Vagina (tissue), 2 donors: ENCODE results near the gene SLC39A11.

Experiments
- POLR2AphosphoS5 ChIP-seq, 2 donors: sonication (generic); formaldehyde crosslinking; IDR thresholded peaks; one replicate each; pipeline ENCODE4 v1.9.0; 2017; ENCODE audit warnings: antibody characterized with exemption in 2 of 2, mild to moderate bottlenecking in 2 of 2, low read depth in 1 of 2; ENCODE audit not compliant: insufficient read depth in 1 of 2
- TF ChIP-seq, protein P1 (sequence below), 3 experiments: fragments of 450-650 bp in 2 of 3; fragments of 200-600 bp in 1 of 3; sonication (generic) in 1 of 3; IDR thresholded peaks; one replicate each; pipeline ENCODE4 v1.5.1; 2017 to 2019; ENCODE audit warnings: antibody characterized with exemption in 3 of 3, mild to moderate bottlenecking in 2 of 3, moderate library complexity in 2 of 3

- TF ChIP-seq, protein P1, sequence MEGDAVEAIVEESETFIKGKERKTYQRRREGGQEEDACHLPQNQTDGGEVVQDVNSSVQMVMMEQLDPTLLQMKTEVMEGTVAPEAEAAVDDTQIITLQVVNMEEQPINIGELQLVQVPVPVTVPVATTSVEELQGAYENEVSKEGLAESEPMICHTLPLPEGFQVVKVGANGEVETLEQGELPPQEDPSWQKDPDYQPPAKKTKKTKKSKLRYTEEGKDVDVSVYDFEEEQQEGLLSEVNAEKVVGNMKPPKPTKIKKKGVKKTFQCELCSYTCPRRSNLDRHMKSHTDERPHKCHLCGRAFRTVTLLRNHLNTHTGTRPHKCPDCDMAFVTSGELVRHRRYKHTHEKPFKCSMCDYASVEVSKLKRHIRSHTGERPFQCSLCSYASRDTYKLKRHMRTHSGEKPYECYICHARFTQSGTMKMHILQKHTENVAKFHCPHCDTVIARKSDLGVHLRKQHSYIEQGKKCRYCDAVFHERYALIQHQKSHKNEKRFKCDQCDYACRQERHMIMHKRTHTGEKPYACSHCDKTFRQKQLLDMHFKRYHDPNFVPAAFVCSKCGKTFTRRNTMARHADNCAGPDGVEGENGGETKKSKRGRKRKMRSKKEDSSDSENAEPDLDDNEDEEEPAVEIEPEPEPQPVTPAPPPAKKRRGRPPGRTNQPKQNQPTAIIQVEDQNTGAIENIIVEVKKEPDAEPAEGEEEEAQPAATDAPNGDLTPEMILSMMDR (IDR thresholded peaks at IDR 0.05): no peak
- no peak for TF ChIP-seq POLR2AphosphoS5 (IDR thresholded peaks at IDR 0.05; ENCODE audit: insufficient read depth in 1 of 2, low read depth in 1 of 2)
Measured at GRCh38 chr17:72691017-72691416, 401.5 kb downstream of the SLC39A11 start.
